GM19240 (cell line): ENCODE measurements around the gene FEM1B.
A peak's percentile ranks its signal among the peaks of the same experiment; 100 is the strongest.
"Not testable (repeated sequence)": the region's sequence is repeated elsewhere in the genome, so short reads cannot be mapped to it uniquely, and the experiment has no call there.

Experiments used
- DNase-seq: peaks from one replicate; pipeline ENCODE4 v3.0.0; 2011; ENCODE audit warnings: low spot score; ENCODE audit not compliant: insufficient read length

Gene FEM1B

GRCh38 chr15:68277603-68278344 lies at the start of gene FEM1B:
TSS of gene FEM1B (plus strand) at chr15:68277745. CDS start at chr15:68278418, 673 bp downstream.
- DNase-seq = peak; percentile 53

- no peak for DNase-seq
These were observed 49.2 kb upstream of the FEM1B start for GRCh38 chr15:68228143-68228970.

- no peak for DNase-seq
These were observed 48.6 kb upstream of the FEM1B start for GRCh38 chr15:68228971-68229385.

- DNase-seq = peak; percentile 78
These were observed 48.0 kb upstream of the FEM1B start, which contains the start of gene CLN6 for GRCh38 chr15:68229386-68230156. TSS of gene CLN6 (minus strand) at chr15:68229728. CDS start at chr15:68229584, 144 bp downstream.

- no peak for DNase-seq
These were observed 47.1 kb upstream of the FEM1B start for GRCh38 chr15:68230157-68231100.

- DNase-seq = no peak
These were observed 46.3 kb upstream of the FEM1B start for GRCh38 chr15:68231102-68231818.

GRCh38 chr15:68232449-68232848 lies 45.1 kb upstream of the FEM1B start:
- DNase-seq = no peak

- DNase-seq = no peak
These were observed 44.6 kb upstream of the FEM1B start for GRCh38 chr15:68232937-68233336.

- no peak for DNase-seq
These were observed 43.5 kb upstream of the FEM1B start for GRCh38 chr15:68234060-68234459.

- DNase-seq = not testable (repeated sequence)
These were observed 43.0 kb upstream of the FEM1B start for GRCh38 chr15:68234520-68234919.

- DNase-seq = no peak
These were observed 42.5 kb upstream of the FEM1B start for GRCh38 chr15:68235022-68235421.

- no peak for DNase-seq
These were observed 38.5 kb upstream of the FEM1B start for GRCh38 chr15:68239025-68239424.

GRCh38 chr15:68241088-68241935 lies 36.2 kb upstream of the FEM1B start:
- no peak for DNase-seq

GRCh38 chr15:68244235-68244634 lies 33.3 kb upstream of the FEM1B start:
- DNase-seq = no peak

GRCh38 chr15:68249058-68249713 lies 28.4 kb upstream of the FEM1B start:
- no peak for DNase-seq

GRCh38 chr15:68252925-68253534 lies 24.5 kb upstream of the FEM1B start:
- no peak for DNase-seq

GRCh38 chr15:68256675-68257450 lies 20.7 kb upstream of the FEM1B start:
- no peak for DNase-seq
